ENCODE results near the gene MCTP1.

The MCTP1 gene

DNA sequence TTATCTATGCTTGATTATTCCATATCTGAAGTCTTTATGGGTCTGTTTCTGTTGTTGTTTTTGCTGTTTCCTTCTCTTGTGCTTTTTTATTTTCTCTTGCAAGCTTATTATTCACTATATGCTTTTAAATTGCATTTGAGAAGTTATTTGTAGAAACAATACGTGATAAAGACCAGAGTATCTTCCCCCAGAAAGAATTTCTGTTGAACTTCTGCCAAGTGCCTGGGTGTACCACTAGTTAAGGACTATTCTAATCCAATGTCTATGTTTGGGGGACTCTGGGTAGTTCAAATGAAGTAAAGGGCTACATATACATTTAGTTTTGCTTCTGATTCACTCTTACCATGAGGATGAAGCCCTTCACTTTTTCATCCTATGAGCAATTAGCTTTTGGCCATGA lies 612.1 kb downstream of the MCTP1 start:
- no peak for TF ChIP-seq GATA3 (IDR thresholded peaks at IDR 0.05; ENCODE audit: low read depth, low read length)

DNA sequence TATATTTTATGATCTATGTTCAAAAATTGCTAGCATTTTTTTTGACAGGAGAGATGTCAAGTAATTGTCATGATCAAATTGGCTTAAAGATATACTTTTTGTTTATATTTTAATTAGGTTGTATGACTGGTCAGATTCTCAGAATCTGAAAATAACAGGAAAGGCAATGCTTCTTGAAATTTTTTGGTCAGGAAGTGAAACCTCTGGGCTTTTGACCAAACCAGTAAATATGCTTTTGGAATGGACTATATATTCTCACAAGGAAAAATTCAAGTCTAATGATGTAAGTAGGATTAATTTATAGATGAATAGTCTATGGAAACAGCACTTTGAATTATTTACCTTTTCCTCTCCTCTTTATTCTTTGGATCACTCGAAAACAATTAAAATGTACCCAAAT lies 614.2 kb downstream of the MCTP1 start:
- no peak for TF ChIP-seq GATA2 (IDR thresholded peaks at IDR 0.05; ENCODE audit: low read depth, low read length)
- TF ChIP-seq GATA3 (IDR thresholded peaks at IDR 0.05; ENCODE audit: low read depth, low read length): no peak

DNA sequence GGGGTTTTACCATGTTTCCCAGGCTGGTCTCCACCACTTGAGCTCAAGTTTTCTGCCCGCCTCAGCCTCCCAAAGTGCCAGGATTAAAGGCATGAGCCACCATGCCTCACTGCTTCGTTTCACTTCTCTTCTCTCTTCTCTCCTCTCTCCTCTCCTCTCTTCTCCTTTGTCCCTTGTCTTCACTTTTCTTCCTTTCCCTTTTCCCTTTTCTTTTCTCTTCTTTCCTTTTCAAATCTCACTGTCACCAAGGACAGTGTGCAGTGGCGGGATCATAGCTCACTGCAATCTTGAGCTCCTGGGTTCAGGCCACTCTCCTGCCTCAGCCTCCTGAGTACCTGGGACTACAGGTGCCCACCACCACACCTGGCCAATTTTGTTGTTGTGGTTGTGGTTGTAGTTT lies 617.0 kb downstream of the MCTP1 start:
- TF ChIP-seq GATA2 (IDR thresholded peaks at IDR 0.05; ENCODE audit: low read depth, low read length): no peak
- no peak for TF ChIP-seq GATA3 (IDR thresholded peaks at IDR 0.05; ENCODE audit: low read depth, low read length)

DNA sequence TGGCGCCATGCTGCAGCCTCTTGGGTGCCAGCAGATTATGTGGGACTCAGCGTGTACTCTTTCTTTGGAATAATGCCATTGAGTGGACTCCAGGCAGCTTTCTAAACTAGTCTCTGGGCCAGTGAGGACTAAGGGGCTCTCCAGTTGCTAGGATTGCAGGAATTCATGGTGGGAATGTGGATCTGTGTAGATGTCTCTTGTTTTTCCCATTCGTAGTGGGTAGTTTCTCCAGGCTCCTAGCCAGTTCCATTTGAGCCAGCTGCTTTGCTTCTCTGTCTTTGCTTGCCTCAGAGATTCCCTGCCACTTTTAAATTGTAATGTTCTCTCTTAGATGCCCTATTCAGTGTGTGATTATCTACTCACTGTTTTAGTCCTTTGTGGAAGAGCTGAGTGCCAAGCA lies 623.8 kb downstream of the MCTP1 start:
- TF ChIP-seq GATA2 (IDR thresholded peaks at IDR 0.05; ENCODE audit: low read depth, low read length): no peak
- TF ChIP-seq GATA3 (IDR thresholded peaks at IDR 0.05; ENCODE audit: low read depth, low read length): no peak

DNA sequence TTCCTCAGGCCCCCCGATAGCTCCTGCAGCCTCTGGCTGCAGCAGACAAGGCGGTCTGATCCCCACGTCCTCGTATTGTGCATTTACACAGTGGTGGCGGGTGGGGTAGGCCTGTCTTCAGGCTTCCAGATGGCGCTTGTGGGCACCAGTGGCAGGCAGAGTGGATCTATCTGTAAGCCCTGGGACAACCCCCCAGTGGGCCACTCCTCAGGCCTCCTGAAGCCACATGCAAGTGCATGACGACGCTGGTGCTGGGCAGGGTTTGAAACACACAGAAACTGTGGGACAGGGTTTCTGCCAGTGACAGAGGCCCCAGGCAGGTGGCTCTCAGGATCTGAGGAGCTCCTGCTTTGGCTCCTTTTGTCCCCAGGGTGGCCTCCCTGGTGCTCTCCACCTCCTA lies 624.4 kb downstream of the MCTP1 start:
- TF ChIP-seq GATA2 (IDR thresholded peaks at IDR 0.05; ENCODE audit: low read depth, low read length) (no peak), GATA3 (IDR thresholded peaks at IDR 0.05; ENCODE audit: low read depth, low read length) (no peak)

DNA sequence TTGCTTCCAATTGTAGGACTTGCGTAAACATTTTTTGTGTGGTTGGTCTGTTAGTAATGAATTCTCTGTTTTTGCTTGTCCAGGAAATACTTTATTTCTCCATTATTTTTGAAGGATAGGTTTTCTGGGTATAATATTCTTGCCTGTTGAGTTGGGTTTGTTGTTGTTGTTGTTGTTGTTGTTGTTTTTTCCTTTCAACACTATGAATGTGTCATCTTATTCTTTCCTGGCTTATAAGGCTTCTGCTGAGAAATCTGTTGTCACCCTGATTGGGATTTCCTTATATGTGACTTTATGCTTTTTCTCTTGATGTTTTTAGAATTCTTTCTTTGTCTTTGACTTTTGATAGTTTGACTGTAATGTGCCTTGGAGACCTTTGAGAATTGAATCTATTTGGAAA lies 626.6 kb downstream of the MCTP1 start:
- TF ChIP-seq GATA2 (IDR thresholded peaks at IDR 0.05; ENCODE audit: low read depth, low read length): no peak
- no peak for TF ChIP-seq GATA3 (IDR thresholded peaks at IDR 0.05; ENCODE audit: low read depth, low read length)
